HG03442 (cell line): ENCODE results near the gene IFIT5.
"Not testable (repeated sequence)": the region's sequence is repeated elsewhere in the genome, so short reads cannot be mapped to it uniquely, and the experiment has no call there.

Experiments used
- ATAC-seq: cut with Tn5 transposase; IDR thresholded peaks from one replicate; pipeline ENCODE4 v1.9.1; 2021; ENCODE audit warnings: mild to moderate bottlenecking, moderate library complexity; ENCODE audit not compliant: unreplicated experiment

The IFIT5 gene

DNA sequence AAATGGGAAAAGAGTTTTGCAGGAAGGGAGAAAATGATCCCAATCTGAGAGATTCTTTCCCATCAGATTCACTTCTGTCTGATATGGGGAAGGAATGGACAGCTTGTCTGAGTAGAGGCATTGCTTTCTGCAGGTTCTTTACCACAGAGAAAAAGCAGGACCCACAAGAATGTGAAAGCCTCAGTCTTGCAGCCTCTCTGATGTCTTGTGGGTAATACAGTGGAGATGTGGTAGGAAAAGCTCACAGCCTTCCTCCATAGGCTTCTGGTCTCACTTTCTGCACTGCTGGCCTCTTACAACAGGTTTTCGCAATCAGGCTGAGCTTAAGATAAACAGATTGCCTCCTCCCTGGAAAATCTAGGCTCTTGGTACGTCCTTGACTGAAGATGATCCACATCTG is 21.4 kb upstream of the IFIT5 start:
- ATAC-seq = no peak

DNA sequence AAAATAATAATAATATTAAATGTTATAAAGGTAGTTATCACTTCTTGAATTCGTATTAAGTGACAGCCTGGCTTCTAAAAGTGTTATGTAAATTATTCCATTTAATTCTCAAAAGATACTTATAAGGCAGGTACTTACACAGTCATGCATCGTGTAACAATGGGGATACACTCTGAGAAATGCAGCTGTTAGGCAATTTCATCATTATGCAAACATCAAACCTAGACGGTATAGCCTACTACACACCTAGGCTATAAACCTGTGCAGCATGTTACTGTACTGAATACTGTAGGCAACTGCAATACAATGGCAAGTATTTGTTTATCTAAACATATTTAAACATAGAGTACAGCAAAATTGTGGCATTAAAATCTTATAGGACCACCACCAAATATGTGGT is 20.5 kb upstream of the IFIT5 start:
- no peak for ATAC-seq

DNA sequence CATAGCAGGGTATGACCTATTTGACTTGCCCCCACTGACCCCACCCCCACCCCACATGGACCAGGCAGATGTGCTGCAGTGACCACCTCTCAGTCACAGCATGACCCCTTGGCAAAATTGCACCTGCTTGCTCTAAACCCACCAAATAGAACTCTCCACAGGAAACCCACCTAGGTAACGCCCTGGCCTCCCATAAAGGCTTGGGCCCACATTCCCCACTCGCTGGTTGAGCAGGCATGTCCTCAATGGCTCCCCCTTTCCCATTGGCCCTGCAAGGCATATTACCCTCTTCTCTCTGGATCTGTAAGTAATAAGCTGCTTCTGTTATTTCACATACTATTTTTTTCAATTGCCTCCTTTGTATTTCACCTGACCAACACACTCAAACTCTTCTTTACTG is 19.2 kb upstream of the IFIT5 start:
- ATAC-seq = no peak

DNA sequence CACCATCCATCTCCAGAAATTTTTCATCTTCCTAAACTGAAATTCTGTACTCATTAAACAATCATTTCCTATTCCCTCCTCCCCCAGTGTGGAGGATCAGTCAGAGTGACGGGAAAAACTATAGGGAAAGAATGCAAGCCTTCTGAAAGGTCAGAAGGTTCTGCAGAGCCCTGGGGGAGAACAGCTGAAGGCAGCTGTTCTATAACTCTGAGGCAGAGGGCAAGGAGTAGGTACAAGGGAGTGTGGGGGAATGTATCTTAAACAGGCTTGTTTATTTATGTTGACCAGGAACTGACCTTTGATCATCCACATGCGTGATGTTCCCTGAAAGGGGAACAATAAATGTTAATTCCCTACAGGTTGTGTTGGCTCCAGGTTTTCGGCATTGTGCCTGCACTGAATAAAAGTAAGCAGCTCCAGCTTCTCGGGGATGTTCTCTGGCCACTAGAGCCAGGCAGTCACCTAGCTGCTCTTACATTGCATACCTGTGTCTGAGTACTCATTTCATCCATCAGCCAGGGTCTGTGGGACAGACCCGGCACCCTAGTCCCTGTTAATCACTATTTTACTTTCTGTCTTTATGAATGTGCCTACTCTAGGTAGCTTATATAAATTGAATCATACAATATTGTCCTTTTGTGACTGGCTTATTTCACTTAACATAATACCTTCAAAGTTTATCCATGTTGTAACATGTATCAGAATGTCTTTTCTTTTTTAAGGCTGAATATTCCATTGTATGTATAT is 16.2 kb upstream of the IFIT5 start:
- no peak for ATAC-seq

DNA sequence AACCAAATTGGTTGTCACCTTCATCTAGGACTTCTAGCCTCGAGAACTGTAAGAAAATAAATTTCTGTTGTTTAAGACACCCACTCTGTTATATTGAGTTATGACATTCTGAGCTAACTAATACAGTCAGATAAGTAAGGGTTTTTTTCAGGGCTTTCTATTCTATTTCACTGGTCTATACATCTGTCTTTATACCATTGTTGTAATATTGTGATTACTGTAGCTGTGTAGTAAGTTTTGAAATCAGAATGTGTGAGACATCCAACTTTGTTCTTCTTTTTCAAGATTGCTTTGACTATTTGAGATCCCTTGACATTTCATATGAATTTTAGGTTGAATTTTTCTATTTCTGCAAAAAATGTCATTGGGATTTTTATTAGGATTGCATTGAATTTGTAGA is 14.4 kb upstream of the IFIT5 start:
- no peak for ATAC-seq

DNA sequence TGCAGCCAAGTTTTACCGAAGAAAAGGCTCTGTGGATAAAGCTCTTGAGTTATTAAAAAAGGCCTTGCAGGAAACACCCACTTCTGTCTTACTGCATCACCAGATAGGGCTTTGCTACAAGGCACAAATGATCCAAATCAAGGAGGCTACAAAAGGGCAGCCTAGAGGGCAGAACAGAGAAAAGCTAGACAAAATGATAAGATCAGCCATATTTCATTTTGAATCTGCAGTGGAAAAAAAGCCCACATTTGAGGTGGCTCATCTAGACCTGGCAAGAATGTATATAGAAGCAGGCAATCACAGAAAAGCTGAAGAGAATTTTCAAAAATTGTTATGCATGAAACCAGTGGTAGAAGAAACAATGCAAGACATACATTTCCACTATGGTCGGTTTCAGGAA is 11.3 kb upstream of the IFIT5 start:
- ATAC-seq = no peak

DNA sequence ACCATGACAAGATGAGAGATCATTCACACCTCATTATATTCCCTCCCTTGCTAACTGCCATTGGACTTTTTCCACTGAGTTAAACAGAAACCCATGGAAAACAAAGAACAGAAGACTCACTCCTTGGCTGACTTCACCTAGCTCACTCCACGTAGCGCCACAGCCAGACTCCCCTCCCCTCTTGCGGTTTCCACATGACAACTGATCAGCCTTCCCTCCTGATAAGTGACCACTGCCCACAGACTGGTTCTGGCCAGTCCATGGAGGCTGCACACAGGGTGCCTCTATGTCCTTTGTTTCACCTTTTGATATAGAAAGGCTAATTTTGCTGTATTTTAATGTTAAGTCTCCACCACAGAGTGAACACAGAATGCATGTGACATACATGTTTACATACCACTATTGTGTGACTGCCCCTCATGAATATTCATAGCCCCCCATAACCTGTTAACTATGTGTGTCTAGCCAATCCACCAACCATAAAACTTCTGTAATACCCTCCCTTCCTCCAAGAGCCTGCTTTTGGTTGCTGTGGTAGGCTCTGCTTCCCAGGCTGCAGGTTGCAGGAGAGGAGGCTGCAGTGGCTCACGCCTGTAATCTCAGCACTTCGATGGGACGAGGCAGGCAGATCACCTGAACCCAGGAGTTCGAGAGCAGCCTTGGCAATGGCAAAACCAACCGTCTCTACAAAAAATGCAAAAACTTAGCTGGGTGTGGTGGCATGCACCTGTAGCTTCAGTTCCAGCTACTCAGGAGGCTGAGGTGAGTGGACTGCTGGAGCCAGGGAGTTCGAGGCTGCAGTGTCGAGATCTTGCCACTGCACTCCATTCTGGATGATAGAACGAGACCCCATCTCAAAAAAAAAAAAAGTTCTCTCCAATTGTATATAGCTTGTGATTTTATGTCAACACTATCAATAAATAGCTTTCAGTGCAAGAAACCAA is 10.0 kb upstream of the IFIT5 start:
- no peak for ATAC-seq

DNA sequence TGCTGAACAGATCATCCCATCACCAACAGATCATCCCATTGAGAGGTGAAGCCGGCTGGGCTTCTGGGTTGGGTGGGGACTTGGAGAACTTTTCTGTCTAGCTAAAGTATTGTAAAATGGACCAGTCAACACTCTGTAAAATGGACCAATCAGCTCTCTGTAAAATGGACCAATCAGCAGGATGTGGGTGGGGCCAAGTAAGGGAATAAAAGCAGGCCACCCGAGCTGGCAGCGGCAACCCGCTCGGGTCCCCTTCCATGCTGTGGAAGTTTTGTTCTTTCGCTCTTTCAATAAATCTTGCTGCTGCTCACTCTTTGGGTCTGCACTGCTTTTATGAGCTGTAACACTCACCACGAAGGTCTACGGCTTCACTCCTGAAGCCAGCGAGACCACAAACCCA is 8.2 kb upstream of the IFIT5 start:
- ATAC-seq = not testable (repeated sequence)

DNA sequence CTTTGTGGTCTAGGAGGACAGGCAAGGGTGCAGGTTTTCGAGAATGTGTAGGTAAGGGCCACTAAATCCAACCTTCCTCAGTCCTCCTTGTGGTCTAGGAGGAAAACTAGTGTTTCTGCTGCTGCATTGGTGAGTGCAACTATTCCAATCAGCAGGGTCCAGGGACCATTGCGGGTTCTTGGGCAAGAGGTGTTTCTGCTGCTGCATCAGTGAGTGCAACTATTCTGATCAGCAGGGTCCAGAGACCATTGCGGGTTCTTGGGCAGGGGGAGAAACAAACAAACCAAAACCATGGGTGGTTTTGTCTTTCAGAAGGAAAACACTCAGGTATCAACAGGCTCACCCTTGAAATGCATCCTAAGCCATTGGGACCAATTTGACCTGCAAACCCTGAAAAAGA is 6.6 kb upstream of the IFIT5 start:
- not testable (repeated sequence) for ATAC-seq

DNA sequence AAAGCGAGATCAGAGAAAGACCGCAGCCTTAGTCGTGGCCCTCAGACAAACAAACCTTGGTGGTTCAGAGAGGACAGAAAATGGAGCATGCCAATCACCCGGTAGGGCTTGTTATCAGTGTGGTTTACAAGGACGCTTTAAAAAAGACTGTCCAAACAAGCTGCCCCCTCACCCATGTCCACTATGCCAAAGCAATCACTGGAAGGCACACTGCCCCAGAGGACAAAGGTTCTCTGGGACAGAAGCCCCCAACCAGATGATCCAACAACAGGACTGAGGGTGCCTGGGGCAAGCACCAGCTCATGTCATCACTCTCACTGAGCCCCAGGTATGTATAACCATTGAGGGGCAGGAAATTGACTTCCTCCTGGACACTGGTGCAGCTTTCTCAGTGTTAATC is 5.1 kb upstream of the IFIT5 start:
- not testable (repeated sequence) for ATAC-seq

DNA sequence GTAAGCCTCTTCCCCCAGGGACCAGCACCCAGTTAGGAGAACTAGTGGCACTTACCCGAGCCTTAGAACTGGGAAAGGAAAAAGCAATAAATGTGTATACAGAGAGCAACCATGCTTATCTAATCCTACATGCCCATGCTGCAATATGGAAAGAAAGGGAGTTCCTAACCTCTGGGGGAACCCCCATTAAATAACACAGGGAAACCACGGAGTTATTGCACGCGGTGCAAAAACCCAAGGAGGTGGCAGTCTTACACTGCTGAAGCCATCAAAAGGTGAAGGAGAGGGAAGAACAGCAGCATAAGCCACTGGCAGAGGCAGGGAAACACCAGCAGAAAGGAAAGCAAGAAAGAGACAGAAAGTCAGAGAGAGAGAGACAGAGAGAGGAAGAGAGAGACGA is 3.8 kb upstream of the IFIT5 start:
- ATAC-seq = not testable (repeated sequence)

DNA sequence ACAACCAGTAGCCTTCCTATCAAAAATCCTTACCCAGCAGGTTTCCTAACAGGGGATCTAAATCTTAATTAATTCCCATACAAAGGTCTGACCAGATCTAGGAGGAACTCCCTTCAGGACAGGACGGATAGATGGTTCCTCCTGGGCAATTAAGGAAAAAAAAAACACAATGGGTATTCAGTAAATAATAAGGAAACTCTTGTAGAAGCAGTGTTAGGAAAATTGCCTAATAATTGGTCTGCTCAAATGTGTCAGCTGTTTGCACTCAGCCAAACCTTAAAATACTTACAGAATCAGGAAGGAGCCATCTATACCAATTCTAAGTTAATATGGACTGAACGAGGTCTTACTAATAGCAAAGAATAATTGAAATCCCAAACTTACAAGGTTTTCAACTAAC is 3.2 kb upstream of the IFIT5 start:
- ATAC-seq = not testable (repeated sequence)

DNA sequence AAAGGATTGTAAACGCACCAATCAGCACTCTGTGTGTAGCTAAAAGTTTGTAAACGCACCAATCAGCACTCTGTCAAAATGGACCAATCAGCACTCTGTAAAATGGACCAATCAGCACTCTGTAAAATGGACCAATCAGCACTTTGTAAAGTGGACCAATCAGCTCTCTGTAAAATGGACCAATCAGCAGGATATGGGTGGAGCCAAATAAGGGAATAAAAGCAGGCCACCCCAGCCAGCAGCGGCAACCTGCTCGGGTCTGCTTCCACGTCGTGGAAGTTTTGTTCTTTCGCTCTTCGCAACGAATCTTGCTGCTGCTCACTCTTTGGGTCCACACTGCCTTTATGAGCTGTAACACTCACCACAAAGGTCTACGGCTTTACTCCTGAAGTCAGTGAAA is 2.1 kb upstream of the IFIT5 start:
- ATAC-seq = not testable (repeated sequence)

DNA sequence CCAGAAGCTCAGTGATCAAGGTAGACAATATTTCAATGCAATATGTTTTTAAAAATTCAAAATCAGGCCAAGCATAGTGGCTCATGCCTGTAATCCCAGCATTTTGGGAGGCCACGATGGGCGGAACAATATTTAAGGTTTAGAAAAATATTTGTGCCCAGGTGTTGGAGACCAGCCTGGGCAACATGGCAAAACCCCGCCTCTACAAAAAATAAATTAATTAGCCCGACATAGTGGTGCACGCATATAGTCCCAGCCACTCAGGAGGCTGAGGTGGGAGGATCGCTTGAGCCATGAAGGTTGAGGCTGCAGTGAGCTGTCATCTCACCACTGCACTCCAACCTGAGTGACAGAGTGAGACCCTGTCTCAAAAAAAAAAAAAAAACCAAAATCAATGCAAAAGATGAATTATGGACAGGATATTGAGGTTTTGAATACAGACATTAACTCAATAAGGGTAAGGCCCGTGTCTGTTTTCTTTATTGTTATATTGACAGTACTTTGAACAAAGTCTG is 913 bp upstream of the IFIT5 start:
- ATAC-seq = no peak

DNA sequence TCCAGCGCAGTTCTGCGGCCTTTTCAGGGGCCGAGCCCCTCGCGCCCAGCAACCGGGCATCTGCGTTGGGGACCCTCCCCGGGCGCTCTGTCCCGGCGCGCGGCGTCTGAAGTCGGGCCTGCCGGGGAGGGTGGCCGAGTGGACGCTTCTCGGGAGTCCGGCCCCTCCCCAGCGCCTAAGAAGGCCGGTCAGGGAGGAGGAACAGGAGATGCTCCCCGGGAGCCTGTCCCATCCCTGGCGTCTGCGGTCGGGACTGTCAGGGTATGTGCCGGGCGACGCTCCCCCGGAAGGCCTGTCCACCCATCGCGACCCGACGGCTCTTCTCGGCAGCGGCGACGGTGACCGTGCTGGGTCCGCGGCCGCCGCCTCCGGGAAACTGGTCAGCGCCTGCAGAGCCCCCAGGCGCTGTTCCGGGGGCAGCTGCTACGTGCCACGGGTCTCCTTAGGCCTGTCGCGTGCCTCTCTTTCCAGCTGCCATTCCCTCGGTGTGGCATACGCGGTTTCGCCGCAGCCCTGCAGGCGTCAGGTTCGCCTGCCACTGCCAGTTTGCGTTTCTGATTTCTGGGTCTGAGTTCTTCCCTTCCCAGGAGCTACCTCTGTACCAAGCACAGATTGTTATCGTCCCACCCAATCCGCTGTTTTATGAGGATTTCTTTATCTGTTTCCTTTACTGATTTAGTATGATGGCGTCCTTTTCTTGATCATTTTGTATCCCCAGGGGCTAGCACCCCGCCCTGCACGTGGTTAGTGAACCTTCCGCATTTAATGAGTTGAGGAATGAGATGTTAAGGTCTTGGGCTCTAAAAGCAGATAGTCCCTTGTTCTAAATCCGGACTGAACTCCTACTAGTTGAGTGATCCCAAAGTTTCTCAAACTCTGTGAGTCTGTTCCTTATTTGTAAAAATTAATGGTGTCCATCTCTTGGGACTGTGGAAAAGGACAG is 782 bp downstream of the IFIT5 start:
- peak; percentile 29 for ATAC-seq

DNA sequence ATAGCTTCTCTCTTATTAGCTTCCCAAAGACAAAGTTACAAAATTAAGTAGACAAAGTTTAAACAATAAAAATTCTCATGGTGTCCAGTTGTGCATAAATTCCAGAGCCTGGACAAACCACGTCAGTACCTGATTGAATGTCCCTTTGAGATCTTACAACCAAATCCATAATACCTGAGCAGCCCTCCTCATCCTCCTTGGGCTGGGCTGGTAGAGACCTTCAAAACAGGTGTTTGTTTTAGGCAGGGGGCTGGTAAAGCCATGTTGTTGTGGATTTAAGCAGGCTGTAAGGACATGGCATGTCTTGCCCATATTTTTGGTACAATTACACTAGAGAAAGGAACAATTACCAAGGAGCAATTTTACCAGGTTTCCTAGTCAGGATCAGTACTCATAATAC is 2.1 kb downstream of the IFIT5 start:
- ATAC-seq = no peak

DNA sequence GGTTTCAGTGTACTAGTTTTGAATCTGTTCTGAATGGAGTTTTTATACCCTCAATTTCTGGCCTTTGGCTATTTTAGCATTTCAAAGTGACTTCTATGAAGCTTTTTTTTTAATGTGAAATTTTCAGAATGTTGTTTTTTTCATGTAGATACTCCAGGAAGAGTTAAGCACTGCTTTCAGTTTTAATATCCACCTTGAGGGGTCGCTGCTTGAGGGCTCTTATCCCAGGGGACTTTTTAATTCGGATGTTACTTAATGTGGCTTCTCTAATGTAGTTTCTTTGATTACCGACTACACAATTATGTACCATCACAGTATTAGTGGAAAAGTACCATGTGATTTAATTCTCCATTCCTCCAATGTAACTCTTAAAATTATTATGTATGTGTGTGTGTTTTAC is 5.2 kb downstream of the IFIT5 start:
- no peak for ATAC-seq

DNA sequence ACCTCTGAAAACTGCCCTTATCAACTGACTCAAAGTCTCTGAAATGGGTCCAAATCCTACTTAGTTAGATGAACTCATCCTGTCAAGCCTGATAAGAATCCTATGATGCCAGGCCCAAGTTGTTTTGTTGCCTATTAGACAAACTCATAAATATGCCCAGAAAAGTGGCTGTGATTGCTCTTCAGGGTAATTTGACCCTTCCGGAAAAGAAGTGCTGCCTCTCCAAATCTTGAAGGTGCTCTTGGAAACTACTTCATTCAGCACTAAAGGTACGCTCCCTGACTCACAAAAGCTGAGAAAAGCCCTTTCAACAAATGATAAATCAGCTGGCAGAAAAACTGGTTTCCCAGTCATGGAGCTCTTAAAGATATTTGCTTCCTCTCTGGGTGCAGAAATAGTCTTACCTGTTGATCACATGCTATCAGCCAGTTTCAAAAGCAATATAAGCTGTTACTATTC is 6.7 kb downstream of the IFIT5 start:
- ATAC-seq = no peak

DNA sequence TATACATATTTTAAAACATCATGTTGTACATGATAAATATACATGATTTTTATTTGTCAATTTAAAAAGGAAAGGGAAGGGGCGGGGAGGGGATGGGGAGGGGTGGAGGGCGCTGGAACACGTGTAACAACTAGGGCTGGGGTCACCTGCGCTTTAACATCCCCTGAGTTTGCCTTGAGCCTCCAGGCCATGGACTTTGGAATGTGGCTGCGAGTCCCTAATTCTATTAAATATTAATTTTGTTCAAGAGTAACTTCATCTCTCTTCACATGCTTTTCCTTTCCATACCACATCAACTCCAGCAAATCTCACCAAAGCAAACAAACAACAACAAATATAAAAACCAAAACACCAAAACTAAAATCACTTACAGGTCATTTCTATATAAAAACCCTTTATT is 10.6 kb downstream of the IFIT5 start:
- ATAC-seq = no peak

DNA sequence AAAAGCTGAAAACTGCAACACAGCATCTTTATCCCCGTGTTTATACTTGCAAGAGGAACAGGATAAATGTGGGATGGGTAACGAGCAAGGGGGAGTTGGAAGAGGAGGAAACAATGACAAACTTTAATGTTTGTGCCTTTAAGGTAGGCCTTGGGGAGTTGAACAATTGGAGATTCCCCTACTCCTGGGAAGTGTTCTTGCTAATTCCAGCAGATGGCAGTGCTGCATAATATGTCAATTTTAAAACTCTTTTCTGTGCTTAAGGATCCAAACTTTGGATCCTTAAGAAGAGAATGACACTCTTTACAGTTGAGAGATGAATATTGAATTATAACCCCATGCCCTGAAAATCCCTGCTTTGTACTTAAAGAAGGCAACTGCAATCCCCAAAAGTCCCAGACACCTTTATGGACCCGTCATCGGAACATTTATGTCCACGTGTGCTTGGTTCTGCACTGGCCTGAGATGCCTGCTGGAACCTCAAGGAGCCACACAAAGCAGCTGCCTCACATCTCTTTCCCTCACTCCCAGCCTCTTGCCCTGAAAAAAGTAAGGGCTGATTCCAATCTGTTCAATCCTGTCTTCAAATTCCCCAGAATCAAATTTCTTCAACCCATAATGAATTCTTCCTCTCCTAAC is 12.0 kb downstream of the IFIT5 start:
- ATAC-seq = no peak
